ENCODE measurements around the gene RAD51B.

- TF ChIP-seq TCF7L2 (IDR thresholded peaks at IDR 0.05; ENCODE audit: low read depth, low read length) (no peak), POLR2AphosphoS5 (IDR thresholded peaks at IDR 0.05; ENCODE audit: low read depth, low read length) (no peak)
Observed at GRCh38 chr14:68701001-68701741, 881.6 kb downstream of the RAD51B start.
